ENCODE results near the gene ACOXL. TPM values are rescaled to one million over a fixed set of nuclear protein-coding genes. Genes with fewer than 3 reads are reported as not detected.

The ACOXL gene
- total and polyA plus RNA-seq, 10 of the 15 experiments (the other 5 are each of a cell fraction or from before 2014, with no cell fraction given), result 0.05 to 1.3 (median 0.71) TPM

- in situ Hi-C loops (cut with MboI), result no loop called here
- ATAC-seq, result no peak
- H3K9me3 ChIP-seq (replicated peaks; ENCODE audit: control insufficient read depth, insufficient read depth, low read length), result no peaks in the 10 kb centered on the region
- WGBS (ENCODE audit: insufficient coverage, insufficient replicate concordance, low lambda C conversion rate, missing lambda C conversion rate), result 78% methylated on average over 9 of the region's 9 CpGs
- CTCF ChIA-PET, result no interaction called here
- no peak overlapping the region for H3K4me2 ChIP-seq (ENCODE audit: control insufficient read depth, insufficient read depth)
- no peaks in the 10 kb centered on the region for H3K27me3 ChIP-seq (replicated peaks in 1 of 2; ENCODE audit: control insufficient read depth in 2 of 2, insufficient read depth in 2 of 2, low read length in 1 of 2)
- no peak overlapping the region for H3K4me3 ChIP-seq
- SMC1A ChIA-PET (ENCODE audit: uncharacterized antibody, unreplicated experiment), result interaction anchor here (1.3 to 2.7 kb wide), 2 partner anchors 8 to 15 kb away, joined by 5 to 7 read pairs; no protein-coding TSS in a partner anchor
- no peak for TF ChIP-seq YBX1 (IDR thresholded peaks at IDR 0.05)
- no peak for TF ChIP-seq CREM (IDR thresholded peaks at IDR 0.05; ENCODE audit: low read depth)
- TF ChIP-seq EZH2 (IDR thresholded peaks at IDR 0.05; ENCODE audit: borderline replicate concordance, control insufficient read depth, low read depth, low read length), result no peak
- TF ChIP-seq, protein P1, sequence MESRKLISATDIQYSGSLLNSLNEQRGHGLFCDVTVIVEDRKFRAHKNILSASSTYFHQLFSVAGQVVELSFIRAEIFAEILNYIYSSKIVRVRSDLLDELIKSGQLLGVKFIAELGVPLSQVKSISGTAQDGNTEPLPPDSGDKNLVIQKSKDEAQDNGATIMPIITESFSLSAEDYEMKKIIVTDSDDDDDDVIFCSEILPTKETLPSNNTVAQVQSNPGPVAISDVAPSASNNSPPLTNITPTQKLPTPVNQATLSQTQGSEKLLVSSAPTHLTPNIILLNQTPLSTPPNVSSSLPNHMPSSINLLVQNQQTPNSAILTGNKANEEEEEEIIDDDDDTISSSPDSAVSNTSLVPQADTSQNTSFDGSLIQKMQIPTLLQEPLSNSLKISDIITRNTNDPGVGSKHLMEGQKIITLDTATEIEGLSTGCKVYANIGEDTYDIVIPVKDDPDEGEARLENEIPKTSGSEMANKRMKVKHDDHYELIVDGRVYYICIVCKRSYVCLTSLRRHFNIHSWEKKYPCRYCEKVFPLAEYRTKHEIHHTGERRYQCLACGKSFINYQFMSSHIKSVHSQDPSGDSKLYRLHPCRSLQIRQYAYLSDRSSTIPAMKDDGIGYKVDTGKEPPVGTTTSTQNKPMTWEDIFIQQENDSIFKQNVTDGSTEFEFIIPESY (IDR thresholded peaks at IDR 0.05), result no peak
- TF ChIP-seq IRF4 (IDR thresholded peaks at IDR 0.05; ENCODE audit: low read depth, low read length), result no peak
- TF ChIP-seq RBBP5 (conservative IDR thresholded peaks at IDR 0.05), result no peak
- TF ChIP-seq RB1 (IDR thresholded peaks at IDR 0.05; ENCODE audit: borderline replicate concordance), result no peak
- no peak for TF ChIP-seq IKZF2 (IDR thresholded peaks at IDR 0.05)
- TF ChIP-seq RELA (IDR thresholded peaks at IDR 0.05; ENCODE audit: borderline replicate concordance, partially characterized antibody), result no peak
- TF ChIP-seq NBN (IDR thresholded peaks at IDR 0.05), result no peak
- TF ChIP-seq RAD21 (IDR thresholded peaks at IDR 0.05; ENCODE audit: insufficient read depth, low read depth, low read length), result no peak
- TF ChIP-seq SREBF1 (IDR thresholded peaks at IDR 0.05; ENCODE audit: low read length), result no peak
- FAIRE-seq, result no peak
- no peaks in the 10 kb centered on the region for H4K20me1 ChIP-seq (ENCODE audit: control insufficient read depth, insufficient read depth)
- POLR2A ChIA-PET, result interaction anchor here (1.5 kb wide), 1 partner anchor 23 kb away, joined by 4 read pairs; no protein-coding TSS in a partner anchor
- BruUV-seq (replicated peaks), result no TSS peak
- RAD21 ChIA-PET (ENCODE audit: unreplicated experiment), result no interaction called here
- DNase-seq (ENCODE audit: low read depth, low spot score), result no peak
- H2AFZ ChIP-seq (ENCODE audit: control insufficient read depth, low read depth, low read length), result no peak overlapping the region
- H3K27ac ChIP-seq (ENCODE audit: control insufficient read depth, insufficient read depth), result no peak overlapping the region
- H3K79me2 ChIP-seq (ENCODE audit: control insufficient read depth, insufficient read depth, low read length), result no peaks in the 10 kb centered on the region
- H3K36me3 ChIP-seq (ENCODE audit: control insufficient read depth in 2 of 2, insufficient read depth in 2 of 2, low read length in 1 of 2), result no peaks in the 10 kb centered on the region
- no peak overlapping the region for H3K9ac ChIP-seq (ENCODE audit: control insufficient read depth, insufficient read depth, low read length)
- H3K4me1 ChIP-seq (ENCODE audit: control insufficient read depth, insufficient read depth, low read length), result no peaks in the 10 kb centered on the region
- intact Hi-C loops (cut with micrococcal nuclease; ENCODE audit: unreplicated experiment), result no loop called here
Measured at GRCh38 chr2:110725370-110725769, 7.0 kb upstream of the ACOXL start.

All from GM12878 (cell line).